Measurements from ENCODE around the gene CA12. TPM values are rescaled to one million over a fixed set of nuclear protein-coding genes. Genes with fewer than 3 reads are reported as not detected.

CA12 gene
- total and polyA plus RNA-seq, 5 donors: 0.33 to 1.2 (median 0.75) TPM

GRCh38 chr15:63301088-63301487, 80.6 kb downstream of the CA12 start:
- Histone ChIP-seq H3K4me3 (ENCODE audit: low read length) (no peak overlapping the region), H3K9me3 (ENCODE audit: control insufficient read depth, low read length) (no peaks in the 10 kb centered on the region), H3K27ac (ENCODE audit: low read length) (no peak overlapping the region), H3K27me3 (ENCODE audit: control insufficient read depth, insufficient read depth) (no peaks in the 10 kb centered on the region), H3K4me1 (ENCODE audit: control insufficient read depth, insufficient read depth, low read length) (peaks cover 5% of the 10 kb centered on the region)
- no peak for ATAC-seq
- intact Hi-C loops (cut with DNase I): no loop called here
- DNase-seq: no peak
- 83% methylated on average over 1 of the region's 1 CpG for whole genome bisulfite sequencing

DNA sequence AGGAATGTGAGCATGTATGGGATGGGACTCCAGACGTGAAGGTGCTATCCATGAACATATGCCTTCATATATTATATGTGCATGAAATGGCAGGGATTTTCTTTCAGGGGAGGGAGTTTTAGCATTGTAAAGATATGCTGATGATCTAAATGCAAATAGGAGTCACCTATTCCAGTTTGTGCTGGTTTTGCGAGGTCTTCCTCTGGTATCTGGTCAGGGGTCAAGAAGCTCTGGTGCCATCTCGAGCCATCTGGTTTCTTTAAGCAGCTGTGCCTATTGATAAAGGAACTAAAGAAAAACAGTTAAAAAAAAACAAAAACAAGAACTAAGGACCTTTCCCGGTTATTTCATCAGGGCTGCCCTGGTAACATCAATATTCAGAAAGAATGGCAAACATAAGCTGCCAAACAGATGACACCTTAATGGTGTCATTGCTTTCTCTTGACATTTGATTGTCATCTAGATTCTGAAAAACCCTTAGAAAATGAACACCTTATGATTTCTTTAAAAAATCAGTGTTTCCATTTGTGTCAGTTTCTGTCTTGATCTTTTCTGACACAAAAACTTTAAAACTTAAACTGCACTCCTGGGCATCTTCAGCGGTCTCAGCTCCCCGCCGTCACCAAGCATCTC, 81.6 kb downstream of the CA12 start:
- intact Hi-C loops (cut with DNase I): no loop called here
- no peaks in the 10 kb centered on the region for H3K9me3 ChIP-seq (ENCODE audit: control insufficient read depth, low read length)

GRCh38 chr15:63296195-63296594, 85.5 kb downstream of the CA12 start:
- intact Hi-C loops (cut with DNase I): no loop called here
- DNase-seq (peak in 2 of 3 donors; percentile 50 to 60), ATAC-seq (peak; percentile 36 to 58)
- 51% methylated on average over 6 of the region's 6 CpGs for WGBS
- H3K9me3 ChIP-seq (ENCODE audit: control insufficient read depth, low read length): no peaks in the 10 kb centered on the region
- H3K27ac ChIP-seq (ENCODE audit: low read length): no peak overlapping the region
- H3K4me3 ChIP-seq (ENCODE audit: low read length): no peak overlapping the region
- peaks cover 6% of the 10 kb centered on the region for H3K4me1 ChIP-seq (ENCODE audit: control insufficient read depth, insufficient read depth, low read length)
- no peaks in the 10 kb centered on the region for H3K27me3 ChIP-seq (ENCODE audit: control insufficient read depth, insufficient read depth)

More for the DNA sequence above, 81.6 kb downstream of the CA12 start:
- H3K27ac ChIP-seq (ENCODE audit: low read length): no peak overlapping the region
- H3K27me3 ChIP-seq (ENCODE audit: control insufficient read depth, insufficient read depth): no peaks in the 10 kb centered on the region
- H3K4me3 ChIP-seq (ENCODE audit: low read length): no peak overlapping the region
- H3K4me1 ChIP-seq (ENCODE audit: control insufficient read depth, insufficient read depth, low read length): peaks cover 5% of the 10 kb centered on the region
- 91% methylated on average over 7 of the region's 7 CpGs for WGBS
- DNase-seq (no peak), ATAC-seq (no peak)

- Histone ChIP-seq H3K27me3 (ENCODE audit: control insufficient read depth, insufficient read depth) (no peaks in the 10 kb centered on the region), H3K9me3 (ENCODE audit: control insufficient read depth, low read length) (no peaks in the 10 kb centered on the region), H3K4me3 (ENCODE audit: low read length) (no peak overlapping the region), H3K4me1 (ENCODE audit: control insufficient read depth, insufficient read depth, low read length) (peaks cover 5% of the 10 kb centered on the region), H3K27ac (ENCODE audit: low read length) (no peak overlapping the region)
- intact Hi-C loops (cut with DNase I): no loop called here
- no peak for DNase-seq
- ATAC-seq: no peak
These were observed 86.3 kb downstream of the CA12 start for GRCh38 chr15:63295341-63295740.

GRCh38 chr15:63294359-63294758, 87.3 kb downstream of the CA12 start:
- intact Hi-C loops (cut with DNase I): no loop called here
- H3K4me1 ChIP-seq (ENCODE audit: control insufficient read depth, insufficient read depth, low read length): peaks cover 5% of the 10 kb centered on the region
- no peaks in the 10 kb centered on the region for H3K27me3 ChIP-seq (ENCODE audit: control insufficient read depth, insufficient read depth)
- WGBS: 84% methylated on average over 3 of the region's 3 CpGs
- DNase-seq: no peak
- H3K9me3 ChIP-seq (ENCODE audit: control insufficient read depth, low read length): no peaks in the 10 kb centered on the region
- H3K4me3 ChIP-seq (ENCODE audit: low read length): no peak overlapping the region
- peak; percentile 30 to 38 for ATAC-seq
- no peak overlapping the region for H3K27ac ChIP-seq (ENCODE audit: low read length)

- H3K4me3 ChIP-seq (ENCODE audit: low read length): no peak overlapping the region
These were observed 88.9 kb downstream of the CA12 start for GRCh38 chr15:63292771-63293170.

GRCh38 chr15:63292241-63292640, 89.4 kb downstream of the CA12 start:
- H3K4me3 ChIP-seq (ENCODE audit: low read length): no peak overlapping the region
- H3K9me3 ChIP-seq (ENCODE audit: control insufficient read depth, low read length): no peaks in the 10 kb centered on the region
- H3K27me3 ChIP-seq (ENCODE audit: control insufficient read depth, insufficient read depth): no peaks in the 10 kb centered on the region
- ATAC-seq (no peak), DNase-seq (no peak)
- 87% methylated on average over 3 of the region's 3 CpGs for whole genome bisulfite sequencing
- peaks cover 5% of the 10 kb centered on the region for H3K4me1 ChIP-seq (ENCODE audit: control insufficient read depth, insufficient read depth, low read length)
- H3K27ac ChIP-seq (ENCODE audit: low read length): no peak overlapping the region
- intact Hi-C loops (cut with DNase I): loop anchor here in 1 of 4 donors (2.0 kb wide), 1 partner anchor 107 kb away; no protein-coding TSS in a partner anchor

More at GRCh38 chr15:63292771-63293170, 88.9 kb downstream of the CA12 start:
- H3K27me3 ChIP-seq (ENCODE audit: control insufficient read depth, insufficient read depth): no peaks in the 10 kb centered on the region
- whole genome bisulfite sequencing: 96% methylated on average over 5 of the region's 5 CpGs
- ATAC-seq: no peak
- H3K9me3 ChIP-seq (ENCODE audit: control insufficient read depth, low read length): no peaks in the 10 kb centered on the region
- intact Hi-C loops (cut with DNase I): loop anchor here in 1 of 4 donors (2.0 kb wide), 1 partner anchor 106 kb away; no protein-coding TSS in a partner anchor
- no peak overlapping the region for H3K27ac ChIP-seq (ENCODE audit: low read length)
- H3K4me1 ChIP-seq (ENCODE audit: control insufficient read depth, insufficient read depth, low read length): peaks cover 5% of the 10 kb centered on the region
- no peak for DNase-seq

DNA sequence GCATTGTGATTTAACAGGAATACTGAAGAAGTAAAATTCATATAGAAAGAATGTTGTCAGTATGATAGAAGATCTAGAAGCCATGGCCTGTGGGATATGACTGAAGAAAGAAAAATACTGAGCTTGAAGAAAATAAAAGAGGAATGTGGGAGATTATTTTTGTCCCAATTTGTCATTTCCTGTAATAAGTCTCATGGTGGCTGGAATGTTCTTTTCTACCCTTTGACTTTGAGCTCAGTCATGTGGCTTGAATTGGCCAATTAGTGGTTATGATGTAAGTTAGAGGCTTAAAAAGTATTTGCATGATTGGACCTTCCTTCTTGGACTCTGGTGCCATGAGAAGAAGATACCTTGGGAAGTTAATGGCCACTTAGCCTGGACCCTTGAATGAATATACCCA, 90.1 kb downstream of the CA12 start:
- no peak for DNase-seq
- Histone ChIP-seq H3K9me3 (ENCODE audit: control insufficient read depth, low read length) (no peaks in the 10 kb centered on the region), H3K4me3 (ENCODE audit: low read length) (no peak overlapping the region), H3K27ac (ENCODE audit: low read length) (peak overlapping the region; percentile 19), H3K27me3 (ENCODE audit: control insufficient read depth, insufficient read depth) (no peaks in the 10 kb centered on the region), H3K4me1 (ENCODE audit: control insufficient read depth, insufficient read depth, low read length) (peaks cover 5% of the 10 kb centered on the region)
- ATAC-seq: peak in 1 of 2 donors; percentile 21
- intact Hi-C loops (cut with DNase I): no loop called here

GRCh38 chr15:63288778-63289378, 92.8 kb downstream of the CA12 start:
- WGBS: 2% methylated on average over 4 of the region's 4 CpGs
- intact Hi-C loops (cut with DNase I): loop anchor here (2.0 to 5.0 kb wide), 4 partner anchors 98 to 132 kb away; partner anchors contain the start of gene RPS27L (in 1 of the 4)
- Histone ChIP-seq H3K27ac (ENCODE audit: low read length) (no peak overlapping the region), H3K4me3 (ENCODE audit: low read length) (no peak overlapping the region), H3K9me3 (ENCODE audit: control insufficient read depth, low read length) (no peaks in the 10 kb centered on the region), H3K27me3 (ENCODE audit: control insufficient read depth, insufficient read depth) (no peaks in the 10 kb centered on the region), H3K4me1 (ENCODE audit: control insufficient read depth, insufficient read depth, low read length) (peaks cover 1% of the 10 kb centered on the region)
- ATAC-seq (peak in 1 of 2 donors; percentile 57), DNase-seq (no peak)

GRCh38 chr15:63288342-63288741, 93.3 kb downstream of the CA12 start:
- Histone ChIP-seq H3K27me3 (ENCODE audit: control insufficient read depth, insufficient read depth) (no peaks in the 10 kb centered on the region), H3K4me3 (ENCODE audit: low read length) (no peak overlapping the region), H3K27ac (ENCODE audit: low read length) (no peak overlapping the region), H3K4me1 (ENCODE audit: control insufficient read depth, insufficient read depth, low read length) (peaks cover 1% of the 10 kb centered on the region), H3K9me3 (ENCODE audit: control insufficient read depth, low read length) (no peaks in the 10 kb centered on the region)
- WGBS: 68% methylated on average over 1 of the region's 1 CpG
- intact Hi-C loops (cut with DNase I): loop anchor here (2.0 to 5.0 kb wide), 4 partner anchors 99 to 131 kb away; partner anchors contain the start of gene RPS27L (in 1 of the 4)
- DNase-seq (no peak), ATAC-seq (no peak)

DNA sequence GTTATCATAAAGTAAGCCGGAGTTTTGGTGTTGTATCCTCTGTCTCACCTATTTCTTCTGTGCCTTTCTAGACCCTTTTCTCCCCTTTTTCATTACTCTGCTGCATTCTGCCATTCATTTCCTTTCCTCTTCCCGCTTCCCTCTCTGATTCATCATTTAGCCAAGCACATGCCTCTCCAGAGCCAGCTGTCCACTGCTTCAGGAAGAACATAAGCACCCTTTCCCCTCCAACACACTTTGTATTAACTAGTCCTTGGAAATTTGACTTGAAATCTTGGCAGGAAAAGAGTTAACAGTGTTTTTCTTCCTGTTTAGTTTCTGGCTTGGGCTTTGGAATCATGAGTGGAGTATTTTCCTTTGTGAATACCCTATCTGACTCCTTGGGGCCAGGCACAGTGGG, 94.5 kb downstream of the CA12 start:
- H3K4me3 ChIP-seq (ENCODE audit: low read length): no peak overlapping the region
- no peak overlapping the region for H3K27ac ChIP-seq (ENCODE audit: low read length)
- intact Hi-C loops (cut with DNase I): loop anchor here in 3 of 4 donors (2.0 to 5.0 kb wide), 4 partner anchors 100 to 130 kb away; partner anchors contain the start of gene RPS27L (in 1 of the 3)
- WGBS: 71% methylated on average over 2 of the region's 2 CpGs
- no peaks in the 10 kb centered on the region for H3K9me3 ChIP-seq (ENCODE audit: control insufficient read depth, low read length)
- peaks cover 1% of the 10 kb centered on the region for H3K4me1 ChIP-seq (ENCODE audit: control insufficient read depth, insufficient read depth, low read length)
- ATAC-seq (no peak), DNase-seq (no peak)
- H3K27me3 ChIP-seq (ENCODE audit: control insufficient read depth, insufficient read depth): no peaks in the 10 kb centered on the region

All from right cardiac atrium (tissue), 5 donors.